HepG2 (cell line): ENCODE measurements around the gene MMP7. TPM values are rescaled to one million over a fixed set of nuclear protein-coding genes. Genes with fewer than 3 reads are reported as not detected.

Experiments used
- ATAC-seq: fragments of 200-7000 bp; cut with Tn5 transposase; 3 replicates; pipeline ENCODE4 v1.9.1; 2020; ENCODE audit warnings: mild to moderate bottlenecking, moderate library complexity
- BruUV-seq: library from RNA; stranded (reverse); fragments of 400-500 nt; replicated peaks from 2 replicates; lab custom pipeline; 2021; lab: Mats Ljungman, UMichigan
- CTCF ChIA-PET: fragments of 300-600 bp; formaldehyde crosslinking; extraction: SDS; loops from one replicate; lab custom pipeline; 2021; ENCODE audit warnings: low total read pairs, inconsistent platforms, low intra/inter-chr PET ratio; lab: Yijun Ruan, JAX
- POLR2A ChIA-PET: fragments of 350-600 bp; sonication (Branson Sonifier 250); formaldehyde crosslinking; loops from one replicate; lab custom pipeline; 2020; ENCODE audit warnings: antibody characterized with exemption, inconsistent platforms; lab: Yijun Ruan, JAX
- DNase-seq: peaks from one replicate; pipeline ENCODE4 v3.0.0-alpha.2; 2015; ENCODE audit warnings: low spot score
- FAIRE-seq: peaks from 3 replicates; lab custom pipeline; 2011; peaks lifted over from hg19 to GRCh38; lab: Jason Lieb, UNC
- H2AFZ ChIP-seq: one replicate; pipeline ENCODE4 v1.6.1; 2011; ENCODE audit warnings: low read length, inconsistent platforms
- H3K27ac ChIP-seq: fragments of 300-600 bp; 3 replicates; pipeline ENCODE4 v1.8.0; 2011; ENCODE audit warnings: mixed run types, mild to moderate bottlenecking, mixed read lengths, low read length, inconsistent platforms; ENCODE audit not compliant: insufficient read depth; ENCODE audit errors: extremely low read length
- H3K27me3 ChIP-seq, 2 experiments: fragments of 200-600 bp in 1 of 2; 2 replicates in 1 of 2; 3 replicates in 1 of 2; pipeline versions ENCODE4 v1.6.0 to v1.8.0; 2011; ENCODE audit warnings: low read length in 2 of 2, mild to moderate bottlenecking in 2 of 2, moderate library complexity in 2 of 2, inconsistent platforms in 1 of 2; ENCODE audit not compliant: insufficient read depth in 2 of 2, control insufficient read depth in 1 of 2
- H3K36me3 ChIP-seq, 2 experiments: fragments of 200-600 bp in 1 of 2; replicated peaks in 1 of 2; 2 replicates in 1 of 2; 3 replicates in 1 of 2; pipeline versions ENCODE4 v1.5.1 to v1.8.0; 2011; ENCODE audit warnings: low read length in 2 of 2, inconsistent platforms in 1 of 2; ENCODE audit not compliant: insufficient read depth in 2 of 2, control insufficient read depth in 1 of 2
- H3K4me1 ChIP-seq: 2 replicates; pipeline ENCODE4 v1.5.1; 2012; ENCODE audit warnings: low read length, inconsistent platforms; ENCODE audit not compliant: insufficient read depth
- H3K4me2 ChIP-seq: 2 replicates; pipeline ENCODE4 v1.6.0; 2011; ENCODE audit warnings: low read depth, low read length, inconsistent platforms
- H3K4me3 ChIP-seq, 3 experiments: fragments of 200-600 bp in 1 of 3; sonication (generic), shearing (Covaris generic) in 1 of 3; replicated peaks in 1 of 3; 2 replicates each; pipeline ENCODE4 v1.5.1; 2011 to 2016; ENCODE audit warnings: low read length in 3 of 3, inconsistent platforms in 2 of 3, low read depth in 2 of 3, mild to moderate bottlenecking in 2 of 3, control low read depth in 1 of 3, mixed read lengths in 1 of 3; ENCODE audit not compliant: insufficient read depth in 1 of 3
- H3K79me2 ChIP-seq: one replicate; pipeline ENCODE4 v1.6.1; 2011; ENCODE audit warnings: low read length, inconsistent platforms; ENCODE audit not compliant: insufficient read depth
- H3K9ac ChIP-seq: 2 replicates; pipeline ENCODE4 v1.6.0; 2011; ENCODE audit warnings: mild to moderate bottlenecking, low read depth, low read length, inconsistent platforms; ENCODE audit not compliant: insufficient read depth
- H3K9me3 ChIP-seq: 2 replicates; pipeline ENCODE4 v1.5.1; 2012; ENCODE audit warnings: mild to moderate bottlenecking, low read length
- H4K20me1 ChIP-seq: 2 replicates; pipeline ENCODE4 v1.6.0; 2011; ENCODE audit warnings: inconsistent platforms, mild to moderate bottlenecking, low read length, moderate library complexity; ENCODE audit not compliant: insufficient read depth
- CEBPB ChIP-seq: IDR thresholded peaks from 2 replicates; pipeline ENCODE4 v1.6.1; 2011; ENCODE audit warnings: low read depth, low read length, improper control_type of control experiment, borderline replicate concordance
- KLF9 ChIP-seq: IDR thresholded peaks from 2 replicates; pipeline ENCODE4 v1.6.1; 2016; ENCODE audit warnings: low read depth
- MAFK ChIP-seq, 2 experiments: IDR thresholded peaks in 1 of 2; conservative IDR thresholded peaks in 1 of 2; 2 replicates each; pipeline ENCODE4 v1.6.1; 2011; ENCODE audit warnings: improper control_type of control experiment in 2 of 2, low read length in 2 of 2
- NR2F1 ChIP-seq, 2 experiments: fragments of 450-650 bp in 1 of 2; formaldehyde crosslinking in 1 of 2; IDR thresholded peaks; 2 replicates each; pipeline versions ENCODE4 v1.5.0 to v1.6.1; 2016 to 2020; ENCODE audit warnings: mild to moderate bottlenecking in 1 of 2, missing compliant biosample characterization in 1 of 2, missing genetic modification reagents in 1 of 2, moderate library complexity in 1 of 2
- PCBP2 ChIP-seq: fragments of 200-400 bp; formaldehyde crosslinking; optimal IDR thresholded peaks from 2 replicates; pipeline ENCODE3; 2018; ENCODE audit warnings: low read length, low read depth; ENCODE audit not compliant: poor library complexity, severe bottlenecking
- STAT5B ChIP-seq: sonication (generic); formaldehyde crosslinking; IDR thresholded peaks from 2 replicates; pipeline ENCODE4 v1.4.0; 2020; ENCODE audit warnings: missing genetic modification reagents
- ZNF263 ChIP-seq: sonication (generic); formaldehyde crosslinking; IDR thresholded peaks from 2 replicates; pipeline ENCODE4 v1.4.0; 2020; ENCODE audit warnings: missing genetic modification reagents
- ZNF501 ChIP-seq: sonication (generic); formaldehyde crosslinking; IDR thresholded peaks from 2 replicates; pipeline ENCODE4 v1.5.1; 2020; ENCODE audit warnings: mild to moderate bottlenecking, moderate library complexity, missing genetic modification reagents
- ZNF775 ChIP-seq: sonication (generic); formaldehyde crosslinking; IDR thresholded peaks from 2 replicates; pipeline ENCODE4 v1.4.0; 2020; ENCODE audit warnings: missing genetic modification reagents, mild to moderate bottlenecking, moderate library complexity, borderline replicate concordance
- WGBS: methylation state at CpG from one replicate; pipeline ENCODE4 v1.1.6; 2017; ENCODE audit warnings: low lambda C conversion rate; 5-methylcytosine and 5-hydroxymethylcytosine counted together
- in situ Hi-C: cut with HindIII; loops from 2 replicates; pipeline ENCODE4 v1.10.0; 2017; ENCODE audit warnings: low pct_unique_long_range_greater_than_20kb; ENCODE audit not compliant: extremely low pct_ligation_motif_present
- intact Hi-C: fragments of 100-400 bp; cut with micrococcal nuclease; formaldehyde crosslinking; loops from one replicate; pipeline ENCODE4 v1.10.0; 2022; ENCODE audit not compliant: unreplicated experiment
- polyA plus RNA-seq, 8 experiments: library from polyadenylated mRNA; depleted of rRNA in 3 of 8; stranded (reverse) in 7 of 8; unstranded in 1 of 8; fragments of >200 nt; fragmentation: Illumina TruSeq in 4 of 8; extraction: Trizol in 4 of 8; gene quantifications; 2 replicates each; pipeline versions ENCODE4 v1.2.1 to v1.2.3, GENCODE V29; 2011 to 2016; ENCODE audit warnings: low read depth in 4 of 8, missing spikeins in 1 of 8, mixed read lengths in 1 of 8; ENCODE audit not compliant: insufficient read depth in 1 of 8
- total RNA-seq, 5 experiments: library from RNA; depleted of rRNA; stranded (reverse); fragments of >200 nt; fragmentation: Illumina TruSeq; extraction: Trizol; gene quantifications; 2 replicates each; pipeline ENCODE4 v1.2.3, GENCODE V29; 2016; ENCODE audit warnings: low read depth in 1 of 5
- TF ChIP-seq, protein P1 (sequence below): sonication (generic); formaldehyde crosslinking; IDR thresholded peaks from 2 replicates; pipeline ENCODE4 v1.4.0; 2020; ENCODE audit warnings: mild to moderate bottlenecking, missing genetic modification reagents
- TF ChIP-seq, protein P2 (sequence below): sonication (generic); formaldehyde crosslinking; IDR thresholded peaks from 2 replicates; pipeline ENCODE4 v1.8.0; 2022; ENCODE audit warnings: mild to moderate bottlenecking, missing genetic modification reagents, borderline replicate concordance
- TF ChIP-seq, protein P3 (sequence below): sonication (generic); formaldehyde crosslinking; IDR thresholded peaks from 2 replicates; pipeline ENCODE4 v1.9.0; 2021; ENCODE audit warnings: missing genetic modification reagents, mild to moderate bottlenecking, borderline replicate concordance

The MMP7 gene
- total and polyA plus RNA-seq, 2 of the 13 experiments (the other 11 are each of a cell fraction or from before 2014, with no cell fraction given), result 0.17 TPM; not detected in 1

DNA sequence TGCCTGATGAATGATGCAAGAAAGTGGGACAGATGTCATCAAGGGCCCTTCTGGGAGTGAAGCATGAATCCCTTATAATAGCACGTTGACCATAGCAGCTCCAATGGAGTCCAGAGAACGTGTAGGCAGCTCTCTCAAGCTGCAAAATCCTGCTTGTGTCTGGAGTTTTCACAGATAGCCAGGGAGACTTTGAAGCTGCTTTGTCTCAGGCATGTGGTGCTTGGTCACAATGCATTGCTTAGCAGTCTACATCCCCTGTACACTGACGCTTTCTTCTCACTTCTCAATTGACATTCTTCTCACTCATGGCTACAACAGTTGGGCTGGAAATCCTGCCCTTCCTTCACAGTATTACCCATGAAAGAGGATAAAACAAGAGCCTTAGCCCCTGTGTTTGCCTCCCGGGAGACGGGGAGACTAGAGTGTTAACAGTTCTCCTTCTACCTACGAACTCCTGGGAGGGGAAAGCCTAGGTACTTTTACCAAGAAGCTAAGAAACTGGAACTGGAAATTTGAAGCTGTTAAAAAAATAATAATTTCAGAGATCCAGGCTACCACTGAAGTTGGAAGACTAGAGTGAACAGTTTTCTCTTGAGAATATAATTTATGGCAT lies 20.7 kb upstream of the MMP7 start:
- H3K9ac ChIP-seq, result no peak overlapping the region
- DNase-seq (no peak), FAIRE-seq (no peak), ATAC-seq (no peak)
- 0 out of 5 replicates have a peak, but pooled peaks cover 0 to 4% of the 10 kb centered on the region in 2 experiments for H3K27me3 ChIP-seq
- no peaks in the 10 kb centered on the region for H3K9me3 ChIP-seq
- intact Hi-C loops, result loop anchor here (5.0 kb wide), 1 partner anchor 61 kb away; no protein-coding TSS in a partner anchor
- BruUV-seq, result no TSS peak
- no peaks in the 10 kb centered on the region for H3K36me3 ChIP-seq
- H4K20me1 ChIP-seq, result no peaks in the 10 kb centered on the region
- ChIA-PET POLR2A (no interaction called here), CTCF (no interaction called here)
- no peak overlapping the region for H3K4me2 ChIP-seq
- no peak overlapping the region for H3K27ac ChIP-seq
- H3K4me1 ChIP-seq, result peaks cover 12% of the 10 kb centered on the region
- H3K4me3 ChIP-seq, result no peak overlapping the region
- 52% methylated on average over 5 of the region's 6 CpGs for WGBS
- TF ChIP-seq PCBP2, result no peak
- peak; percentile 10; the same call in 1 of the 2 replicates for TF ChIP-seq CEBPB
- no peaks in the 10 kb centered on the region for H3K79me2 ChIP-seq
- in situ Hi-C loops, result no loop called here
- H2AFZ ChIP-seq, result no peak overlapping the region

DNA sequence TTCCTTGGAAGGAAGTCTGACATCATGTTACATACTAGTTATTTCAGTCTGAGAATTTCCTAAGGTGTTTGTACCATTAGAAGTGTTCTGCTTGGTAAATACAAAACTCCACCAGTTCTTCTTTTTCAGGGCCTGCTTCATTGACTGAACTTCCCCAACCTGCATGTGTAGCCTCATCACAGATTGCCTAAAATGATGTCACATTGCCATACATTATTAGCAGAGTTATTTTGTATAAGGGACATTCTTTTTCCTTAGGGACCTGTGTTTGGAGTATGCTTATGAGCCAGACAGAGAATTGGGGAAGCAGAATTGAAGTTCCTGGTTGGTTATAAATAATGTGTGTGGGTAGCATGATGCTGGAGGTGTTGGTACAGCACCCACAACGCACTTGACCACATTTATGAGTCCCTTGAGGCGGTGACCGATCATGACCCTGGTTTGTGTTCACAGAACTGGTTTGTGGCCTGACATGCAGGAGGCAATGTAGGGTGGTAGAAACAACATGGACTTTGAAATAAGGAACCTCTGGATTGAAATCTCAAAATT lies 16.4 kb upstream of the MMP7 start:
- Histone ChIP-seq H3K9ac (no peak overlapping the region), H4K20me1 (no peaks in the 10 kb centered on the region), H3K9me3 (no peaks in the 10 kb centered on the region), H3K4me3 (no peak overlapping the region), H2AFZ (no peak overlapping the region), H3K4me2 (no peak overlapping the region), H3K79me2 (no peaks in the 10 kb centered on the region), H3K4me1 (no peaks in the 10 kb centered on the region), H3K27ac (no peak overlapping the region), H3K36me3 (no peaks in the 10 kb centered on the region), H3K27me3 (peaks cover 0 to under 1% of the 10 kb centered on the region in 2 experiments; a peak in 1 of 5 replicates)
- DNase-seq, result no peak
- no TSS peak for BruUV-seq
- intact Hi-C loops (no loop called here), in situ Hi-C loops (no loop called here)
- ChIA-PET POLR2A (no interaction called here), CTCF (no interaction called here)
- WGBS, result 31% methylated on average over 3 of the region's 3 CpGs
- FAIRE-seq, result no peak
- no peak for ATAC-seq
- TF ChIP-seq ZNF775 (no peak), STAT5B (CRISPR knock-in tag) (no peak), NR2F1 (CRISPR knock-in tag; IDR thresholded peaks at IDR 0.05) (no peak), ZNF501 (no peak), KLF9 (CRISPR knock-in tag) (no peak), MAFK (conservative IDR thresholded peaks at IDR 0.05 in 1 of 2, IDR thresholded peaks at IDR 0.05 in 1 of 2; ENCODE audit: low read length in 2 of 2) (no peak), ZNF263 (no peak)
- TF ChIP-seq, protein P1, sequence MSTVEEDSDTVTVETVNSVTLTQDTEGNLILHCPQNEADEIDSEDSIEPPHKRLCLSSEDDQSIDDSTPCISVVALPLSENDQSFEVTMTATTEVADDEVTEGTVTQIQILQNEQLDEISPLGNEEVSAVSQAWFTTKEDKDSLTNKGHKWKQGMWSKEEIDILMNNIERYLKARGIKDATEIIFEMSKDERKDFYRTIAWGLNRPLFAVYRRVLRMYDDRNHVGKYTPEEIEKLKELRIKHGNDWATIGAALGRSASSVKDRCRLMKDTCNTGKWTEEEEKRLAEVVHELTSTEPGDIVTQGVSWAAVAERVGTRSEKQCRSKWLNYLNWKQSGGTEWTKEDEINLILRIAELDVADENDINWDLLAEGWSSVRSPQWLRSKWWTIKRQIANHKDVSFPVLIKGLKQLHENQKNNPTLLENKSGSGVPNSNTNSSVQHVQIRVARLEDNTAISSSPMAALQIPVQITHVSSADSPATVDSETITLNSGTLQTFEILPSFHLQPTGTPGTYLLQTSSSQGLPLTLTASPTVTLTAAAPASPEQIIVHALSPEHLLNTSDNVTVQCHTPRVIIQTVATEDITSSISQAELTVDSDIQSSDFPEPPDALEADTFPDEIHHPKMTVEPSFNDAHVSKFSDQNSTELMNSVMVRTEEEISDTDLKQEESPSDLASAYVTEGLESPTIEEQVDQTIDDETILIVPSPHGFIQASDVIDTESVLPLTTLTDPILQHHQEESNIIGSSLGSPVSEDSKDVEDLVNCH (CRISPR knock-in tag), result no peak
- TF ChIP-seq, protein P2, sequence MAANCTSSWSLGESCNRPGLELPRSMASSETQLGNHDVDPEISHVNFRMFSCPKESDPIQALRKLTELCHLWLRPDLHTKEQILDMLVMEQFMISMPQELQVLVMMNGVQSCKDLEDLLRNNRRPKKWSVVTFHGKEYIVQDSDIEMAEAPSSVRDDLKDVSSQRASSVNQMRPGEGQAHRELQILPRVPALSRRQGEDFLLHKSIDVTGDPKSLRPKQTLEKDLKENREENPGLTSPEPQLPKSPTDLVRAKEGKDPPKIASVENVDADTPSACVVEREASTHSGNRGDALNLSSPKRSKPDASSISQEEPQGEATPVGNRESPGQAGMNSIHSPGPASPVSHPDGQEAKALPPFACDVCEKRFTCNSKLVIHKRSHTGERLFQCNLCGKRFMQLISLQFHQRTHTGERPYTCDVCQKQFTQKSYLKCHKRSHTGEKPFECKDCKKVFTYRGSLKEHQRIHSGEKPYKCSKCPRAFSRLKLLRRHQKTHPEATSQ (CRISPR knock-in tag), result no peak
- TF ChIP-seq, protein P3, sequence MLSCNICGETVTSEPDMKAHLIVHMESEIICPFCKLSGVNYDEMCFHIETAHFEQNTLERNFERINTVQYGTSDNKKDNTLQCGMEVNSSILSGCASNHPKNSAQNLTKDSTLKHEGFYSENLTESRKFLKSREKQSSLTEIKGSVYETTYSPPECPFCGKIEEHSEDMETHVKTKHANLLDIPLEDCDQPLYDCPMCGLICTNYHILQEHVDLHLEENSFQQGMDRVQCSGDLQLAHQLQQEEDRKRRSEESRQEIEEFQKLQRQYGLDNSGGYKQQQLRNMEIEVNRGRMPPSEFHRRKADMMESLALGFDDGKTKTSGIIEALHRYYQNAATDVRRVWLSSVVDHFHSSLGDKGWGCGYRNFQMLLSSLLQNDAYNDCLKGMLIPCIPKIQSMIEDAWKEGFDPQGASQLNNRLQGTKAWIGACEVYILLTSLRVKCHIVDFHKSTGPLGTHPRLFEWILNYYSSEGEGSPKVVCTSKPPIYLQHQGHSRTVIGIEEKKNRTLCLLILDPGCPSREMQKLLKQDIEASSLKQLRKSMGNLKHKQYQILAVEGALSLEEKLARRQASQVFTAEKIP (CRISPR knock-in tag), result no peak
